Trophoblast cell (in vitro differentiated cells and primary cell): Measurements from ENCODE around the gene SMOC2.

Experiments
- DNase-seq, 2 donors: peaks; one replicate each; pipeline ENCODE4 v3.0.0-alpha.2; 2016
- H2AFZ ChIP-seq: 2 replicates; pipeline ENCODE4 v1.6.1; 2013; ENCODE audit warnings: low read length, moderate library complexity, mild to moderate bottlenecking; ENCODE audit not compliant: insufficient read depth, poor library complexity
- H2AK5ac ChIP-seq: 2 replicates; pipeline ENCODE4 v1.6.1; 2013; ENCODE audit warnings: mild to moderate bottlenecking, low read length
- H2BK120ac ChIP-seq: 2 replicates; pipeline ENCODE4 v1.6.1; 2013; ENCODE audit warnings: low read length, mild to moderate bottlenecking, moderate library complexity; ENCODE audit not compliant: insufficient read depth, poor library complexity
- H2BK12ac ChIP-seq: 2 replicates; pipeline ENCODE4 v1.6.1; 2013; ENCODE audit warnings: mild to moderate bottlenecking, low read length, moderate library complexity
- H2BK5ac ChIP-seq: 2 replicates; pipeline ENCODE4 v1.6.1; 2013; ENCODE audit warnings: low read length, low read depth, moderate library complexity, mild to moderate bottlenecking; ENCODE audit not compliant: poor library complexity
- H3K14ac ChIP-seq: 2 replicates; pipeline ENCODE4 v1.6.1; 2013; ENCODE audit warnings: mild to moderate bottlenecking, low read length
- H3K18ac ChIP-seq: 2 replicates; pipeline ENCODE4 v1.6.1; 2013; ENCODE audit warnings: mild to moderate bottlenecking, low read length
- H3K23ac ChIP-seq: 2 replicates; pipeline ENCODE4 v1.6.1; 2013; ENCODE audit warnings: low read length
- H3K27ac ChIP-seq: 2 replicates; pipeline ENCODE4 v1.5.1; 2013; ENCODE audit warnings: low read depth, mild to moderate bottlenecking, inconsistent platforms, low read length, moderate library complexity
- H3K27me3 ChIP-seq: 2 replicates; pipeline ENCODE4 v1.6.1; 2013; ENCODE audit warnings: inconsistent platforms, mild to moderate bottlenecking, low read length, moderate library complexity; ENCODE audit not compliant: insufficient read depth
- H3K36me3 ChIP-seq, 2 experiments: 1 replicate in 1 of 2; 2 replicates in 1 of 2; pipeline ENCODE4 v1.6.1; 2013; ENCODE audit warnings: low read length in 2 of 2, mild to moderate bottlenecking in 2 of 2, moderate library complexity in 1 of 2; ENCODE audit not compliant: insufficient read depth in 2 of 2, control insufficient read depth in 1 of 2
- H3K4ac ChIP-seq: 2 replicates; pipeline ENCODE4 v1.6.1; 2013; ENCODE audit warnings: low read depth, mild to moderate bottlenecking, low read length, moderate library complexity
- H3K4me1 ChIP-seq, 2 experiments: 1 replicate in 1 of 2; 2 replicates in 1 of 2; pipeline ENCODE4 v1.6.1; 2013; ENCODE audit warnings: low read length in 2 of 2, mild to moderate bottlenecking in 2 of 2, moderate library complexity in 1 of 2; ENCODE audit not compliant: insufficient read depth in 2 of 2, control insufficient read depth in 1 of 2
- H3K4me2 ChIP-seq: 2 replicates; pipeline ENCODE4 v1.6.1; 2013; ENCODE audit warnings: inconsistent platforms, mild to moderate bottlenecking, low read length, moderate library complexity
- H3K4me3 ChIP-seq: 2 replicates; pipeline ENCODE4 v1.5.1; 2013; ENCODE audit warnings: mild to moderate bottlenecking, low read depth, low read length, inconsistent platforms
- H3K79me1 ChIP-seq: one replicate; pipeline ENCODE4 v1.6.1; 2013; ENCODE audit warnings: low read length
- H3K79me2 ChIP-seq: 2 replicates; pipeline ENCODE4 v1.6.1; 2013; ENCODE audit warnings: low read length, mild to moderate bottlenecking; ENCODE audit not compliant: control insufficient read depth, insufficient read depth, poor library complexity
- H3K9ac ChIP-seq: 2 replicates; pipeline ENCODE4 v1.6.1; 2013; ENCODE audit warnings: mild to moderate bottlenecking, low read length
- H3K9me3 ChIP-seq: 2 replicates; pipeline ENCODE4 v1.6.1; 2013; ENCODE audit warnings: low read depth, mild to moderate bottlenecking, control low read depth, inconsistent platforms, low read length; ENCODE audit not compliant: insufficient read depth
- H4K12ac ChIP-seq: 2 replicates; pipeline ENCODE4 v1.6.1; 2013; ENCODE audit warnings: low read depth, mild to moderate bottlenecking, low read length, moderate library complexity
- H4K8ac ChIP-seq: 2 replicates; pipeline ENCODE4 v1.6.1; 2013; ENCODE audit warnings: low read depth, mild to moderate bottlenecking, low read length, moderate library complexity
- H4K91ac ChIP-seq: one replicate; pipeline ENCODE4 v1.6.1; 2013; ENCODE audit warnings: low read depth, mild to moderate bottlenecking, low read length, moderate library complexity
- WGBS: extraction: QIAGEN DNeasy Blood & Tissue Kit; methylation state at CpG from one replicate; pipeline ENCODE4 v1.1.7; 2013; ENCODE audit warnings: missing lambda C conversion rate; ENCODE audit not compliant: insufficient read length, insufficient coverage; ENCODE audit errors: extremely low coverage; 5-methylcytosine and 5-hydroxymethylcytosine counted together

SMOC2 gene

GRCh38 chr6:168418711-168419121, 22.3 kb upstream of the SMOC2 start:
- Histone ChIP-seq H2BK120ac (no peak overlapping the region), H3K27ac (no peak overlapping the region), H3K36me3 (no peaks in the 10 kb centered on the region), H3K23ac (no peak overlapping the region), H3K14ac (no peak overlapping the region), H4K12ac (no peak overlapping the region), H3K79me2 (no peaks in the 10 kb centered on the region), H2AK5ac (no peak overlapping the region), H4K8ac (no peak overlapping the region), H3K9ac (no peak overlapping the region), H3K4ac (no peak overlapping the region), H2BK5ac (no peak overlapping the region), H3K4me1 (no peaks in the 10 kb centered on the region), H3K4me2 (no peak overlapping the region), H3K4me3 (no peak overlapping the region), H3K79me1 (no peaks in the 10 kb centered on the region), H3K9me3 (no peaks in the 10 kb centered on the region), H3K18ac (no peak overlapping the region), H3K27me3 (no peaks in the 10 kb centered on the region), H2BK12ac (no peak overlapping the region), H2AFZ (no peak overlapping the region), H4K91ac (no peak overlapping the region)
- DNase-seq, result no peak
- no CpG with 5 or more reads among the region's 7 CpGs for WGBS

DNA sequence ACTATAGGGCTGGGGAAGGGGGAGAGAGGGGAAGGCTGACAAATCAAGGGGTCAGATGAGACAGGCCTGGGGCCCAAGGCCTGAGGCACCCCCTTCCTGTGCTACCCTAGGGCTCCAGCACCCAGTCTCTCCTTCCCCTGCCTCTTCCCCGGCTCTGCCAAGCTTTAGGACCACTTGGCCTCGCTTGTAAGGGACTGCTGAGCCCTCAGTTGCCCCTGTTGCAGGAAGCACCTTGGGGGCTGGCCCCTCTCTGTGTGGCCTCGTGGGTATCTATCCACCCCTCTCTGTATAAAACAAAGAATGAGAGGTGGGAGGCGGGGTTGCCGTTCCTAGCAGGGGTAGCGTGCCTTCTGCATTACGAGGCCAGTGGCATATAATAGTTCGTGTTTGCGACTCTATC, 21.4 kb upstream of the SMOC2 start:
- no peak overlapping the region for H2BK12ac ChIP-seq
- H3K9me3 ChIP-seq, result no peaks in the 10 kb centered on the region
- no peak overlapping the region for H2BK5ac ChIP-seq
- no peak overlapping the region for H3K4ac ChIP-seq
- H2AFZ ChIP-seq, result no peak overlapping the region
- H2AK5ac ChIP-seq, result no peak overlapping the region
- no peak overlapping the region for H2BK120ac ChIP-seq
- no peak overlapping the region for H3K4me2 ChIP-seq
- no peak for DNase-seq
- H3K9ac ChIP-seq, result no peak overlapping the region
- no peak overlapping the region for H3K23ac ChIP-seq
- H3K27me3 ChIP-seq, result no peaks in the 10 kb centered on the region
- H3K4me3 ChIP-seq, result no peak overlapping the region
- H3K79me2 ChIP-seq, result no peaks in the 10 kb centered on the region
- no CpG with 5 or more reads among the region's 9 CpGs for WGBS
- no peak overlapping the region for H4K12ac ChIP-seq
- H4K8ac ChIP-seq, result no peak overlapping the region
- no peaks in the 10 kb centered on the region for H3K36me3 ChIP-seq
- H3K18ac ChIP-seq, result no peak overlapping the region
- H3K4me1 ChIP-seq, result no peaks in the 10 kb centered on the region
- H3K27ac ChIP-seq, result no peak overlapping the region
- no peaks in the 10 kb centered on the region for H3K79me1 ChIP-seq
- no peak overlapping the region for H3K14ac ChIP-seq
- H4K91ac ChIP-seq, result no peak overlapping the region

DNA sequence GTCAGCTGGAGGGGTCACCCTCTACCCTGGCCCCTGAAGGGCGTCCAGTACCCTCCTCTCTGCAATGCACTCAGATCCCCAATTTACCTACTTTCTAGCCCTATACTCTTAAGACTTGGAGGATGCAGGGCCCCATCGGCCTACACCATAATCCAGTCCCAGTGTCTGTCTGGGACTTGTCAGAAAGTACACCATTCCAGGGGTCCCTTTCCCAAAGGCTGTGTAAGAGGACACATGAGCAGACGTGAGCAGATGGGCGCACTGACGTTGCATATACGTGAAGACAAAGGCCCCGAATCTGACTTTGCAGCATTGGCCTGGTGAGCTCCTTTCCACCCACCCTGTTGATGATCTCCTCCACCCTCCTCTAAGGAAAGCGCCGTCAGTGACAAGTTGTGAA, 20.9 kb upstream of the SMOC2 start:
- H3K4me3 ChIP-seq, result no peak overlapping the region
- no peak overlapping the region for H2AK5ac ChIP-seq
- H3K79me2 ChIP-seq, result no peaks in the 10 kb centered on the region
- no peak for DNase-seq
- no peak overlapping the region for H2BK120ac ChIP-seq
- no CpG with 5 or more reads among the region's 9 CpGs for WGBS
- H3K23ac ChIP-seq, result no peak overlapping the region
- H4K8ac ChIP-seq, result no peak overlapping the region
- no peak overlapping the region for H3K27ac ChIP-seq
- H3K4me1 ChIP-seq, result no peaks in the 10 kb centered on the region
- no peaks in the 10 kb centered on the region for H3K27me3 ChIP-seq
- no peaks in the 10 kb centered on the region for H3K9me3 ChIP-seq
- H3K4ac ChIP-seq, result no peak overlapping the region
- no peak overlapping the region for H2AFZ ChIP-seq
- no peak overlapping the region for H2BK5ac ChIP-seq
- H3K36me3 ChIP-seq, result no peaks in the 10 kb centered on the region
- H3K4me2 ChIP-seq, result no peak overlapping the region
- H2BK12ac ChIP-seq, result no peak overlapping the region
- H3K18ac ChIP-seq, result no peak overlapping the region
- H4K91ac ChIP-seq, result no peak overlapping the region
- H4K12ac ChIP-seq, result no peak overlapping the region
- no peaks in the 10 kb centered on the region for H3K79me1 ChIP-seq
- no peak overlapping the region for H3K9ac ChIP-seq
- H3K14ac ChIP-seq, result no peak overlapping the region

GRCh38 chr6:168420706-168421105, 20.3 kb upstream of the SMOC2 start:
- no peaks in the 10 kb centered on the region for H3K4me1 ChIP-seq
- H3K23ac ChIP-seq, result no peak overlapping the region
- no peak overlapping the region for H4K8ac ChIP-seq
- no peak overlapping the region for H3K4me2 ChIP-seq
- no peak overlapping the region for H4K12ac ChIP-seq
- no peak overlapping the region for H2AFZ ChIP-seq
- H3K9ac ChIP-seq, result no peak overlapping the region
- no peaks in the 10 kb centered on the region for H3K9me3 ChIP-seq
- no peak overlapping the region for H3K4ac ChIP-seq
- H3K14ac ChIP-seq, result no peak overlapping the region
- H3K4me3 ChIP-seq, result no peak overlapping the region
- DNase-seq, result no peak
- no peak overlapping the region for H2BK120ac ChIP-seq
- H3K79me1 ChIP-seq, result no peaks in the 10 kb centered on the region
- H3K27me3 ChIP-seq, result no peaks in the 10 kb centered on the region
- no peak overlapping the region for H4K91ac ChIP-seq
- no peaks in the 10 kb centered on the region for H3K79me2 ChIP-seq
- no peak overlapping the region for H2BK5ac ChIP-seq
- WGBS, result no CpG with 5 or more reads among the region's 13 CpGs
- no peak overlapping the region for H2AK5ac ChIP-seq
- H3K36me3 ChIP-seq, result no peaks in the 10 kb centered on the region
- H3K18ac ChIP-seq, result no peak overlapping the region
- no peak overlapping the region for H2BK12ac ChIP-seq
- no peak overlapping the region for H3K27ac ChIP-seq
